ENCODE measurements around the gene DOCK8.
"Not testable (repeated sequence)": the region's sequence is repeated elsewhere in the genome, so short reads cannot be mapped to it uniquely, and the experiment has no call there.

- TF ChIP-seq CTCF (optimal IDR thresholded peaks at IDR 0.05 in 1 of 3, IDR thresholded peaks at IDR 0.05 in 1 of 3, conservative IDR thresholded peaks at IDR 0.05 in 1 of 3; ENCODE audit: extremely low read depth in 1 of 3, insufficient read depth in 2 of 3, low read length in 3 of 3); EZH2 (IDR thresholded peaks at IDR 0.05; ENCODE audit: low read length): not testable (repeated sequence)
Observed at GRCh38 chr9:169757-170156, 44.9 kb upstream of the DOCK8 start.
